Right atrium auricular region (tissue), 2 donors: Measurements from ENCODE around the gene CRCP. TPM values are rescaled to one million over a fixed set of nuclear protein-coding genes. Genes with fewer than 3 reads are reported as not detected.
"Not testable (repeated sequence)": the region's sequence is repeated elsewhere in the genome, so short reads cannot be mapped to it uniquely, and the experiment has no call there.

Experiments
- DNase-seq: peaks from one replicate; pipeline ENCODE4 v3.0.0-alpha.2; 2019; ENCODE audit warnings: low spot score
- H3K27ac ChIP-seq, 2 donors: fragments of 200-600 bp; sonication (generic); 1 replicate in 1 of 2; 2 replicates in 1 of 2; pipeline ENCODE4 v1.5.1; 2016 to 2019
- H3K27me3 ChIP-seq, 2 donors: fragments of 200-600 bp; sonication (generic); one replicate each; pipeline versions ENCODE4 v1.5.1 to v1.6.0; 2017 to 2019
- H3K36me3 ChIP-seq: fragments of 200-600 bp; sonication (generic); one replicate; pipeline ENCODE4 v1.5.1; 2016
- H3K4me1 ChIP-seq, 2 donors: fragments of 200-600 bp; sonication (generic); one replicate each; pipeline versions ENCODE4 v1.5.1 to v1.6.0; 2017 to 2019
- H3K4me3 ChIP-seq, 2 donors: fragments of 200-600 bp; sonication (generic); 1 replicate in 1 of 2; 2 replicates in 1 of 2; pipeline ENCODE4 v1.5.1; 2017 to 2019; ENCODE audit warnings: mild to moderate bottlenecking in 1 of 2, moderate library complexity in 1 of 2
- H3K9me3 ChIP-seq, 2 donors: fragments of 200-600 bp; sonication (generic); one replicate each; pipeline ENCODE4 v1.5.1; 2019
- CTCF ChIP-seq, 2 donors: fragments of 200-600 bp; sonication (generic); IDR thresholded peaks; one replicate each; pipeline ENCODE4 v1.5.1; 2019; ENCODE audit warnings: antibody characterized with exemption in 2 of 2
- total RNA-seq, 2 donors: library from RNA; depleted of rRNA; stranded (reverse); fragments of >200 nt; gene quantifications; one replicate each; pipeline ENCODE4 v1.1.0, GENCODE V29; 2016

Gene CRCP
- total RNA-seq, 2 donors from 2014 or later = 29.9 to 44.9 TPM

- H3K4me3 ChIP-seq = peak overlapping the region; percentile 23 to 47
- DNase-seq = no peak
Observed at GRCh38 chr7:66100408-66101050, 14.1 kb upstream of the CRCP start.

GRCh38 chr7:66102168-66102567, 12.5 kb upstream of the CRCP start:
- not testable (repeated sequence) for H3K9me3 ChIP-seq, H3K4me3 ChIP-seq, DNase-seq, H3K4me1 ChIP-seq, H3K36me3 ChIP-seq, H3K27ac ChIP-seq, H3K27me3 ChIP-seq

More at GRCh38 chr7:66100408-66101050, 14.1 kb upstream of the CRCP start:
- no peak for TF ChIP-seq CTCF (IDR thresholded peaks at IDR 0.05)
- no peaks in the 10 kb centered on the region for H3K4me1 ChIP-seq
- H3K9me3 ChIP-seq = no peaks in the 10 kb centered on the region
- H3K36me3 ChIP-seq = no peaks in the 10 kb centered on the region
- H3K27me3 ChIP-seq = no peaks in the 10 kb centered on the region
- H3K27ac ChIP-seq = peak overlapping the region; percentile 66 to 85

- not testable (repeated sequence) for H3K4me1 ChIP-seq, DNase-seq, H3K27ac ChIP-seq, H3K4me3 ChIP-seq, H3K9me3 ChIP-seq, H3K27me3 ChIP-seq, H3K36me3 ChIP-seq
Observed at GRCh38 chr7:66103994-66104393, 10.7 kb upstream of the CRCP start.

DNA sequence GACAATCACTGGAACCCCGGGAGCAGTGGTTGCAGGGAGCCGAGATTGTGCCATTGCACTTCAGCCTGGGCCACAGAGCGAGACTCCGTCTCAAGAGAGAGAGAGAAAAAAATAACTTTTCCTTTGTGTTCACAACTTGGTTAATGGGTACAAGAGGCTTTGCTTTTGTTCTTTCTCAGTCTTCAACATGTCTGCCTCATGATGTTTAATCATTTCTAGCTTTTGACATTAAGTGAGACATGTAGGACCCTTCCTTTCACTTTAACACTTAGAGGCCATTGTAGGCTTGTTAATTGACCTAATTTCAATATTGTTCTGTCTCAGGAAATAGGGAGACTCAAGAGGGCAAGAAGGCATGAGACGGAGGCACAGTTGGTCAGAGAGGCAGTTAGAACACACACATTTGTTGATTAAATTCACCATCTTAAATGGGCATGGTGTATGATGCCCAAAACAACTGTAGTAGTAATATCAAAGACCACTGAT, 9.3 kb upstream of the CRCP start:
- Histone ChIP-seq H3K4me3 (no peak overlapping the region), H3K27ac (no peak overlapping the region), H3K36me3 (no peaks in the 10 kb centered on the region), H3K9me3 (no peaks in the 10 kb centered on the region), H3K27me3 (no peaks in the 10 kb centered on the region), H3K4me1 (no peaks in the 10 kb centered on the region)
- no peak for TF ChIP-seq CTCF (IDR thresholded peaks at IDR 0.05)
- DNase-seq = no peak

DNA sequence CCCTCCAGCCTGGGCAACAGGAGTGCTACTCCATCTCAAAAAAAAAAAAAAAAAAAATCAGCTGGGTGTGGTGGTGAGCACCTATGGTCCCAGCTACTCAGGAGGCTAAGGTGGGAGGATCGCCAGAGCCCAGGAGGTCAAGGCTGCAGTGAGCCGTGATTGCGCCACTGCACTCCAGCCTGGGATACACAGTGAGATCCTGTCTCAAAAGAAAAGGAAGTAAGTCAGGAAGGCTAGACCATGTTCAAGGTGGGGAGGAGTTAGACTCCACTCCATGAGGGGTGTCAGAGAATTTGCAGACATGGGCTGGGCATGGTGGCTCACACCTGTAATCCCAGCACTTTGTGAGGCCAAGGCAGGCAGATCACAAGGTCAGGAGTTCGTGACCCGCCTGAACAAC, 6.2 kb upstream of the CRCP start:
- not testable (repeated sequence) for H3K9me3 ChIP-seq, H3K27ac ChIP-seq, H3K4me3 ChIP-seq, H3K27me3 ChIP-seq, H3K36me3 ChIP-seq, DNase-seq, H3K4me1 ChIP-seq

DNA sequence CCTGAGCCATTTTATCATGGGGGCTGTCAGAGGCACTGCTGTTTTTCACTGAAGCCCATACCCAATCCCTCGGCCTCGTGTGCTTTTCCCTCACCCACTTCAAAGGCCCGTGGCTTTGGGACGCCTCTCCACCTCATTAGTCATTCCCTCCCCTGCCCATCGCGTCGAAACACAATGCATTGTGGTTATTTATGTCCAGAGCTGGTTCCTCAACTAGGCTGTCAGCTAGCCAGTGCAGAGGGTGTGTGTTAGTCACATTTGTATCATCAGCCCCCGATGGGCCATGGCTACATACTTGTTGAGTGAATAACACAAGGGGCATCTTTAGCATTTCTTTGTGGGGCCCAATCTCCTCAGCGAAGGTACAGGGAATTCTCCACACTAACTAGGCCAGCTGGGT, 3.8 kb upstream of the CRCP start:
- no peaks in the 10 kb centered on the region for H3K9me3 ChIP-seq

DNA sequence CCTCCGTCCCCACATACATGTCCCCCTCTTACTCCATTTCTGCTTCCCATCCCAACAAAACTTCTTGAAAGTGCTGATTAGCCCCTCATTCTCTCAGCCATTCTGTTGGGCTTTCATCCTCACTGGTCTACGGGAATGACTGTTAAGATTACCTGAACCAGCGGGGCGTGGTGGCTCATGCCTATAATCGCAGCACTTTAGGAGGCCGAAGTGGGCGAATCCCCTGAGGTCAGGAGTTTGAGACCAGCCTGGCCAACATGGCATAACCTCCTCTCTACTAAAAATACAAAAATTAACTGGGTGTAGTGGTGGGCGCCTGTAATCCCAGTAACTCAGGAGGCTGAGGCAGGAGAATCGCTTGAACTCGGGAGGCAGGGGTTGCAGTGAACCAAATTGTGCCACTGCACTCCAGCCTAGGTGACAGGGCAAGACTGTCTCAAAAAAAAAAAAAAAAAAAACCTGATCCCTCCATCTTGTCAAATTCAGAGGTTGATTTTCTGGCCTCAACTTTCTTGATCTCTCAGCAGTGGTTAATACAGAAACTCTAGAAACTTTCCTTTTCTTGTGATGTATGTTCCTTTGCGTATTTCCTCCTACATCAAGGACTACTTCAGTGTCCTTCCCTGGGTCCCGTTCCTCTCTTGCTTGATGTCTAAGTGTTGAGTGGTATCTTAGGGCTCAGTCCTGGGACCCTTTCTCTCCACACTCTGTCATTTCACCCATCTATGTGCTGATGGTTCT, 2.2 kb downstream of the CRCP start:
- H3K27me3 ChIP-seq, H3K27ac ChIP-seq, H3K4me3 ChIP-seq, H3K36me3 ChIP-seq, DNase-seq, H3K9me3 ChIP-seq: not testable (repeated sequence)
- H3K4me1 ChIP-seq = peaks cover 0 to 50% of the 10 kb centered on the region in 2 donors

More for the DNA sequence above, 3.8 kb upstream of the CRCP start:
- Histone ChIP-seq H3K4me3 (no peak overlapping the region), H3K4me1 (peaks cover 0 to 11% of the 10 kb centered on the region in 2 donors), H3K27me3 (no peaks in the 10 kb centered on the region), H3K27ac (no peak overlapping the region), H3K36me3 (no peaks in the 10 kb centered on the region)
- no peak for DNase-seq
- no peak for TF ChIP-seq CTCF (IDR thresholded peaks at IDR 0.05)
